Mucosa of descending colon (tissue), 3 donors: ENCODE results near the gene NHSL2. TPM values are rescaled to one million over a fixed set of nuclear protein-coding genes. Genes with fewer than 3 reads are reported as not detected.

Experiments
- ATAC-seq: fragments of 200-7000 bp; cut with Tn5 transposase; one replicate; pipeline ENCODE4 v1.9.1; 2020; ENCODE audit warnings: mild to moderate bottlenecking, moderate library complexity
- DNase-seq, 3 donors: peaks; one replicate each; pipeline ENCODE4 v3.0.0-alpha.2; 2020
- H3K36me3 ChIP-seq: fragments of 200-600 bp; one replicate; pipeline ENCODE4 v1.8.0; 2021; ENCODE audit warnings: low read depth, mild to moderate bottlenecking
- H3K4me1 ChIP-seq: fragments of 200-600 bp; one replicate; pipeline ENCODE4 v1.8.0; 2021; ENCODE audit warnings: low read depth, mild to moderate bottlenecking
- H3K4me3 ChIP-seq: fragments of 200-600 bp; one replicate; pipeline ENCODE4 v1.8.0; 2021; ENCODE audit warnings: mild to moderate bottlenecking
- H3K9me3 ChIP-seq: fragments of 200-600 bp; one replicate; pipeline ENCODE4 v1.8.0; 2021; ENCODE audit warnings: mild to moderate bottlenecking
- CTCF ChIP-seq: fragments of 200-600 bp; IDR thresholded peaks from one replicate; pipeline ENCODE4 v1.8.0; 2022; ENCODE audit warnings: antibody characterized with exemption, mild to moderate bottlenecking
- intact Hi-C, 2 donors: fragments of 100-400 bp; cut with DNase I in 1 of 2; cut with micrococcal nuclease in 1 of 2; formaldehyde crosslinking; loops; one replicate each; pipeline versions ENCODE4 v1.11.0 to v1.11.1; 2022; cut with DNase I, micrococcal nuclease
- total RNA-seq, 3 donors: library from RNA; stranded (reverse); fragmentation: NEBNext Ultra II Directional in 2 of 3; extraction: Animal tissue kit (Norgen Biotek cat#: 25700) in 2 of 3; gene quantifications; one replicate each; pipeline versions ENCODE4 v1.2.1 to v1.2.4, GENCODE V29; 2021 to 2023
- donor health status: DM: no; HTN: no; CAD: no; lungs with moderate emphysema.
- donor health status: DM: no; HTN: no; CAD: no.
- donor health status: DM: no; HTN: yes; CAD: no.

The NHSL2 gene
- total RNA-seq, 3 donors from 2014 or later, result 1.2 to 11.8 (median 4.8) TPM

GRCh38 chrX:72079607-72080006, 169.0 kb downstream of the NHSL2 start:
- Histone ChIP-seq H3K9me3 (no peaks in the 10 kb centered on the region), H3K4me3 (no peak overlapping the region), H3K4me1 (no peaks in the 10 kb centered on the region), H3K36me3 (no peaks in the 10 kb centered on the region)
- no peak for ATAC-seq
- no peak for DNase-seq
- no peak for TF ChIP-seq CTCF
- intact Hi-C loops, result no loop called here

- Histone ChIP-seq H3K4me1 (no peaks in the 10 kb centered on the region), H3K4me3 (no peak overlapping the region), H3K36me3 (no peaks in the 10 kb centered on the region), H3K9me3 (no peaks in the 10 kb centered on the region)
- ATAC-seq, result no peak
- intact Hi-C loops, result no loop called here
- DNase-seq, result no peak
- TF ChIP-seq CTCF, result no peak
Measured at GRCh38 chrX:72080150-72080549, 169.5 kb downstream of the NHSL2 start.

GRCh38 chrX:72080800-72081199, 170.2 kb downstream of the NHSL2 start:
- intact Hi-C loops, result no loop called here
- DNase-seq (no peak), ATAC-seq (no peak)
- TF ChIP-seq CTCF, result no peak
- H3K4me1 ChIP-seq, result no peaks in the 10 kb centered on the region
- H3K9me3 ChIP-seq, result no peaks in the 10 kb centered on the region
- no peak overlapping the region for H3K4me3 ChIP-seq
- no peaks in the 10 kb centered on the region for H3K36me3 ChIP-seq

GRCh38 chrX:72081605-72082320, 171.1 kb downstream of the NHSL2 start:
- Histone ChIP-seq H3K4me1 (no peaks in the 10 kb centered on the region), H3K9me3 (no peaks in the 10 kb centered on the region), H3K4me3 (no peak overlapping the region), H3K36me3 (no peaks in the 10 kb centered on the region)
- TF ChIP-seq CTCF, result no peak
- intact Hi-C loops, result no loop called here
- ATAC-seq, result no peak
- no peak for DNase-seq

GRCh38 chrX:72083291-72083690, 172.6 kb downstream of the NHSL2 start:
- intact Hi-C loops, result no loop called here

More at GRCh38 chrX:72083291-72083690, 172.6 kb downstream of the NHSL2 start:
- TF ChIP-seq CTCF, result no peak
- Histone ChIP-seq H3K9me3 (no peaks in the 10 kb centered on the region), H3K36me3 (no peaks in the 10 kb centered on the region), H3K4me1 (no peaks in the 10 kb centered on the region), H3K4me3 (no peak overlapping the region)
- ATAC-seq, result no peak
- no peak for DNase-seq
